ENCODE data around the gene MBD6. TPM values are rescaled to one million over a fixed set of nuclear protein-coding genes. Genes with fewer than 3 reads are reported as not detected.

MBD6 gene, protein sequence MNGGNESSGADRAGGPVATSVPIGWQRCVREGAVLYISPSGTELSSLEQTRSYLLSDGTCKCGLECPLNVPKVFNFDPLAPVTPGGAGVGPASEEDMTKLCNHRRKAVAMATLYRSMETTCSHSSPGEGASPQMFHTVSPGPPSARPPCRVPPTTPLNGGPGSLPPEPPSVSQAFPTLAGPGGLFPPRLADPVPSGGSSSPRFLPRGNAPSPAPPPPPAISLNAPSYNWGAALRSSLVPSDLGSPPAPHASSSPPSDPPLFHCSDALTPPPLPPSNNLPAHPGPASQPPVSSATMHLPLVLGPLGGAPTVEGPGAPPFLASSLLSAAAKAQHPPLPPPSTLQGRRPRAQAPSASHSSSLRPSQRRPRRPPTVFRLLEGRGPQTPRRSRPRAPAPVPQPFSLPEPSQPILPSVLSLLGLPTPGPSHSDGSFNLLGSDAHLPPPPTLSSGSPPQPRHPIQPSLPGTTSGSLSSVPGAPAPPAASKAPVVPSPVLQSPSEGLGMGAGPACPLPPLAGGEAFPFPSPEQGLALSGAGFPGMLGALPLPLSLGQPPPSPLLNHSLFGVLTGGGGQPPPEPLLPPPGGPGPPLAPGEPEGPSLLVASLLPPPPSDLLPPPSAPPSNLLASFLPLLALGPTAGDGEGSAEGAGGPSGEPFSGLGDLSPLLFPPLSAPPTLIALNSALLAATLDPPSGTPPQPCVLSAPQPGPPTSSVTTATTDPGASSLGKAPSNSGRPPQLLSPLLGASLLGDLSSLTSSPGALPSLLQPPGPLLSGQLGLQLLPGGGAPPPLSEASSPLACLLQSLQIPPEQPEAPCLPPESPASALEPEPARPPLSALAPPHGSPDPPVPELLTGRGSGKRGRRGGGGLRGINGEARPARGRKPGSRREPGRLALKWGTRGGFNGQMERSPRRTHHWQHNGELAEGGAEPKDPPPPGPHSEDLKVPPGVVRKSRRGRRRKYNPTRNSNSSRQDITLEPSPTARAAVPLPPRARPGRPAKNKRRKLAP
- total RNA-seq, result 25.4 TPM
- long read RNA-seq, partial matches to known transcripts, result 1 of 3 reads
- long read RNA-seq, other reads (novel, unspliced or antisense), result 2 of 3 reads

DNA sequence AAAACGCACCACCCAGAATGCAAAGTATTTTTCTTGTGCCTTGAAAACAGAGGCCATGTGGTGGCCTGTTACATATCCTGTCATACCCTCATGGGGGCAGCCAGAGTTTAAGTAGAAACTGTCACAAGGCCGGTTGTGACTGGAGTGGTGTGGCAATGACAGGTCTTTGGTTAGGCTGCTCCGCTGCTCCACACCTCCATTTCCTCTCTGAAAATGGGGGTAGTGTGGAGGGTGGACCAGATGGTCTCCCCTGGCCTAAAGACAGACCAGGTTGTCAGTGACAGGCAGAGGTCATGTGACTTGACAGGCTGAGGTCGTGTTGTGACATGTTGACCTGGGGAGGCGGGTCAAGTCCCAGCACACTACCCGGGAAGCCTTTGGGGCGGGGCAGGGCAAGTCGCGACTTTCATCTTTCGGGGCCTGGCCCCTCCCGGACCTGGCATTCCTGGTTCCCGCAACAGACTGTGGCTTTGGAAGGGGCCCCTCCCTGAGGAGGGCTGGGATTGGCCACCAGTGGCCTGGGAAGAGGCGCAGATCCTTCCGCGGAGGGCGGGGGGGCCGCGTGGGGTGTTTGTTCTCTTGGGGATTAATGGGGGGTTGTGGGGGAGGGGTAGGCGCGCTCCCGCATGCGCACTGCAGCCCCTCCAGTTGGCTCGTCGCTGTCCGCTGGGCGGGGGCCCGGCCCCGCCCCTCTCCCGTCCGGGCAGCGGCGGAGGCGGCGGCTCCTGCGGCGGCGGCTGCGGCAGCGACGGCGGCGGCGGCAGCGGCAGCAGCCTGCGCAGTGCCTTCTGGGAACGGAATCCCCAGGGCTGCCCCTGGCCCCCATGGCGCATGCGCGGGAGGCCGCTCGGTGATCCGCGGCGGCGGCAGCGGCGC lies at the start of gene MBD6:
Gene MBD6, plus strand, starts transcription at position 814 of the 876 bp plus-strand sequence. CDS start 1,480 bp downstream, outside the sequence.
- DNase-seq (peak; percentile 95), ATAC-seq (ENCODE audit: poor library complexity) (peak; percentile 57)
- intact Hi-C loops (cut with DNase I), result no loop called here

DNA sequence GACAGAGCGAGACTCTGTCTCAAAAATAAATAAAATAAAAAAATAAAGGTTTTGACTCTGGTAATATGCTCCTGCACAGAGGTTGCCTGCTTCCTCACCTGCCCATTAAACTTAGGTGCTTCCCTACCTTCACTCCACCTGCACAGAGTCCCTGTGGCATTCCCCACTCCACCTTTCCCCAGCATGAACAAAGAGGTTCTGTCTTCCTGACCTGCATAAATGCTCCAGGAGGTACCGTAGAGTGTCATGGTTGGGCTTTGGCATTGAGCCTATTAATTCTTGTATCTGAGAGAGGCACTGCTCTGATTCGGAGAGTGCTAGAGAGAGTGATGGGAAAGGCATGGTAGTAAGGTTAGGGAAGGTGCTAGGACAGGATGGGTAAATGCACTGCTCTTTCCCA lies 49.2 kb upstream of the MBD6 start:
- ATAC-seq (ENCODE audit: poor library complexity) (no peak), DNase-seq (no peak)
- intact Hi-C loops (cut with DNase I), result loop anchor here (10.0 kb wide), 1 partner anchor 151 kb away; no protein-coding TSS in a partner anchor

DNA sequence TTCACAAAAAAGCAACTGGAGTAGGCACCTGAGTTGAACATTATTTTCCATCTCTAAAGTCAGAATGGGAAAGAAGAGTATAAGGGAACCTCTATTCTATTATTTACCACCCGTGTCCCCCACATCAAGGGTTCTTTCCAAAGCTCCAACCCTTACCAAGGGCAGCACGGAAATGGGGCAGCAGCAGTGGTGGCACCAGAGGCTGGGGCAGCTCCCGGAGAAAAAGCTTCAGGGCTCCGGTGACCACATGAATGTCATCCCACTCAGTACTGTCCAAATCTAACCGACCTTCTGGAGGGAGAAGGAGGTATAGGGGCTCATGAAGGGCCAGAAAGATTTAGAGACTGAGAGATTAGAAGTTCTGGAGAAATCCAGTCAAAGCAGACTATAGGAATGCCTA lies 48.7 kb upstream of the MBD6 start:
- no peak for ATAC-seq (ENCODE audit: poor library complexity)
- no peak for DNase-seq
- intact Hi-C loops (cut with DNase I), result loop anchor here (10.0 kb wide), 1 partner anchor 151 kb away; no protein-coding TSS in a partner anchor

DNA sequence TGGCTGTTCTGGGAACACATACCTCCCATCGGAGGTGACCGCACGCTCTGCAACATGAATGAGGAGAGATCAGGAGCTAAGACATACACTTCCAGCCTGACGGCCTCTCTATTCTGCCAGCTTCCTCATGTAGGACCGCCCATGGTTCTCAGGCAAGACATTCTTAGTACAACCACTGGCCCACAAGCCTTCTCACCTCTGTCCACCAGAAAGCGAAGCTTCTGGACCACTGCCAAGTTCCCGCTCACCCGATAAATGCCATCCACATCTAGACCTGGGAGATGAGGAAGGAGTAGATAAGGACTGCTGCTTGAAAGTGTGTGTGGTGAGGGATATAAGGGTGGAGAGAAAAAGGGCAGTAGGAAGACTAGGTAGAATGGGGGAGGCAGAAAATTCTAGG lies 48.2 kb upstream of the MBD6 start:
- DNase-seq (no peak), ATAC-seq (ENCODE audit: poor library complexity) (no peak)
- intact Hi-C loops (cut with DNase I), result loop anchor here (10.0 kb wide), 1 partner anchor 150 kb away; no protein-coding TSS in a partner anchor

DNA sequence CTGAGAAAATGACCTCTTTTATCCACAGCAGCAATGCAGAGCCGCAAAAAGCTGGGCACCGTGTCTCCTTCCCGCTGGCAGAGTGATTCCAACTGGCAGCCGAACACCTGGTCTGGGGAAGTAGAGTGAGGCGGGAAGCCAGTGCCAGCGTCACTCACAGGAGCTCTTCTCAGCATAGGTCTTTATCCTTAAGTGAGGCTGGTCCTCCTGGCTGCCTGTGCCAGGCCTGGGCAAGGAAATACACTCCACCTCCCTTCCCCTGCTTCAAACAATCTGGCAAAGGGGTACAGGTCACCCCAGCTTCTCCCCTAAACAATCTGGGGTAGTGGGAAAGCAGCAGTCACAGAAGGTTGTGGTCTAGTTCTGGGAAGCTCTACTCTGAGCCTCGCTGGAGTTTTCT lies 47.8 kb upstream of the MBD6 start:
- no peak for DNase-seq
- intact Hi-C loops (cut with DNase I), result loop anchor here (10.0 kb wide), 1 partner anchor 150 kb away; no protein-coding TSS in a partner anchor
- ATAC-seq (ENCODE audit: poor library complexity), result no peak

DNA sequence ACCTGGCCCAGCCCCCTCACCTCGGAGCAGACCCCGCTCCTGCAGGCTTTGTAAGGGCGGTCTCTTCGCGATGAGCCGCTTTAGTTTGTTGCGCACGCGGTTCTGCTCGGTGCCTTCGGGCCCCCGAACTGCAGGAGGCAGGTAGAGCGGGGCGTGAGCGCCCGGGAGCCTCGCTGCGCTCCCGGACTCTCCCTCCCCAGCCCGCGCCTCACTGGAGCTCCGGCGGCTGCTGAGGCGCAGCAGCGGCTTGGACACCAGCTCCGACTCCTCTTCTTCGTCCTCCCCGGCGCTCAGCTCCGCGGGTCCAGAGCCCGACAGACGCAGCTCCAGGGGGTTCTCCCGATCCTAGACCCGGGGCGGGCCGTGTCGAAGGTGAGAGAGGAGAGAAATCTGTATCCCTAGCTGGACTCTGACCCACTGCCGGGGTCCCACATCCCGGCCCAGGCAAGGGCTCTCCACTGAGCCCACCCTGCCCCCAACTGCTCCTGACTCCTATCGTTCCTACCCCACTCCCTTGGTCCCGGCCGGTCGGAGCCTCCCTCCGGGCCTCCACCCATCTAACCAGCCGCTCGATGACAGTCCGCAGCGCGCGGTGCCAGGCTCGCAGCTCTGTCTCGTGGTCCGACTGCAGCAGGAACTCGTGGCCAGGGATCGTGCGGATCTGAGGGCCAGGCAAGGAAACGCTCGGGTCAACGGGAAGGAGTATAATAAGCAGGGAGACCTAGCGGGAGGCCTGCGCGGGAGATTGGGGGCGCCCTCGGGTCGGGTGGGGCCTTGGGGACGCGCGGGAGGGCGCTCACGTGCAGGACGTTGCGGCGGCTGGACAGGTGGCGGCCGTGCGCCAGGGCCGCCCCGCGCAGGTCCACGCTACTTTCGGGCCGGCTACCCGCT lies 47.1 kb upstream of the MBD6 start:
- ATAC-seq (ENCODE audit: poor library complexity), result peak; percentile 34
- peak; percentile 64 for DNase-seq
- intact Hi-C loops (cut with DNase I), result loop anchor here (10.0 kb wide), 1 partner anchor 149 kb away; no protein-coding TSS in a partner anchor

DNA sequence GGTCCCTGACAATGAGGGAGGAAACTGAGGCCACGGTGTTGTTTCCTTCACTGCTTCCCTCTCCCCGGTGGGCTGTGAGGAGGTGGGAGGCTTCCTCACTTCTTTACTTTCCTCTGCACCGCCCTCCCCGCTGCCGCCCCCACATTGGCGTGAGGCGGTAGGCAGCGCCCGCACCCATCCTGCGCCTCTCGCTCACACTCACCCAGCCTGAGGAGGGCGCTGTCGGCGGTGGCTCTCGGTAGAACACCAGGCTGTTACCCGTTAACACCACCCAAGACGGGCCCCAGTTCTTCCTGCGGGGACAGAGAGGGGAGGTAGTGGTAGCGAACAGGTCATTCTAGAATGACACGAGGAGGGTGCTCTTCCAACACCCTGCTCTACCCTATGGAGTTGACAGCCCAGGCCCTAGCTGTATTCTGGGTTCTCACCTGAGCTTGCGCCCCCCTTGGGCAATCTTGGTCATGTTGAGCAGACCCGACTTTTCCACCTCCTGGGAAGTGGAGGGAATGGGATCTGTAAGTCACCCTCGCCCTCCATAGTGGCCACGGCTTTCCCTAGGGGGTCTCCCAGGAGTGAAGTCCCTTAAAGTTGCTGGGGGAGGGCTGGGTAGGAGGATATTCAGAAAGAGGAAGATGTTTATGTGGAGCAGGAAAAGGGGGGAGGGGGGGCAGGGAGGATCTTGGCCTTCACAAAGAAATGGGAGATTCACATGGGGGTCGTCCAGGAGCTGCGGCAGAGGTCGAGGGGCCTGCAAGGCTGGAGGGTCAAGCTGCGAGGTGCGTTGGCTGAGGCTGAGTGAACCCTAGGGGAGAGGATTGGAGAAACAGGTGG lies 46.2 kb upstream of the MBD6 start:
- intact Hi-C loops (cut with DNase I), result loop anchor here (10.0 kb wide), 1 partner anchor 148 kb away; no protein-coding TSS in a partner anchor
- DNase-seq (peak; percentile 64), ATAC-seq (ENCODE audit: poor library complexity) (peak; percentile 26)

DNA sequence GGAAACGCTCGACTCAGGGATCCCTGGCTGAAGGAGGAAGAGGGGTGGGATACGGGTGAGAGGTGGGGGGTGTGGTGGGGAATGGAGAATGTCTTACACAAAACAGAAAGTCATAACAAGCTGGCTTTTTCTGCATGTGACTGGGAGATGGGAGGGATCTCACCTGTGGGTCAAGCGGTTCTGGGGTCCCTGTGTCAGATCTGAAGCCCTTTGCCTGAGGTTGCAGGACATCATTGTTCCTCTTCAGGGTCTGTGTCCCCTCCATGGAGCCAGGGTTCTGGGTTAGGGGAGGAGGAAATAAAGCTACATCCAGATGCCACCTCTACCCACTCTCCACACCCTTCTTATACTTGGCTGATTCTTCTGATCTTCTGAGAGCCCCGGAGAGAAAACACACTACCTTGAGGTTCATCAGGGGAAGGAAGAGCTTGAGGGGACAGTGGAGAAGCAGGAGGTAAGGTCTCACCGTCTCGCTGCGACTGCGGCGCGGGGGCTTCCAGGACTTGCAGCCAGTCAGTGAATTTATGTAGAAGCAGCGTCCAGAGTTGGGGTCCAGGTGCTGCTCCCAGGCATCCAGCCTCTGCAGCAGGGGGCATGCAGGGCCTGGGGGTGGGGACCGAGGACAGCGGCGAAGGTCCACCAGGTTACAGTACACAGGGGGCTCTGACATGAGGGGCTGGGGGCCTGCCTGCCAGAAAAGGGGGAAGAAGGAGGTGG lies 45.5 kb upstream of the MBD6 start:
- no peak for DNase-seq
- intact Hi-C loops (cut with DNase I), result loop anchor here (10.0 kb wide), 1 partner anchor 148 kb away; no protein-coding TSS in a partner anchor

DNA sequence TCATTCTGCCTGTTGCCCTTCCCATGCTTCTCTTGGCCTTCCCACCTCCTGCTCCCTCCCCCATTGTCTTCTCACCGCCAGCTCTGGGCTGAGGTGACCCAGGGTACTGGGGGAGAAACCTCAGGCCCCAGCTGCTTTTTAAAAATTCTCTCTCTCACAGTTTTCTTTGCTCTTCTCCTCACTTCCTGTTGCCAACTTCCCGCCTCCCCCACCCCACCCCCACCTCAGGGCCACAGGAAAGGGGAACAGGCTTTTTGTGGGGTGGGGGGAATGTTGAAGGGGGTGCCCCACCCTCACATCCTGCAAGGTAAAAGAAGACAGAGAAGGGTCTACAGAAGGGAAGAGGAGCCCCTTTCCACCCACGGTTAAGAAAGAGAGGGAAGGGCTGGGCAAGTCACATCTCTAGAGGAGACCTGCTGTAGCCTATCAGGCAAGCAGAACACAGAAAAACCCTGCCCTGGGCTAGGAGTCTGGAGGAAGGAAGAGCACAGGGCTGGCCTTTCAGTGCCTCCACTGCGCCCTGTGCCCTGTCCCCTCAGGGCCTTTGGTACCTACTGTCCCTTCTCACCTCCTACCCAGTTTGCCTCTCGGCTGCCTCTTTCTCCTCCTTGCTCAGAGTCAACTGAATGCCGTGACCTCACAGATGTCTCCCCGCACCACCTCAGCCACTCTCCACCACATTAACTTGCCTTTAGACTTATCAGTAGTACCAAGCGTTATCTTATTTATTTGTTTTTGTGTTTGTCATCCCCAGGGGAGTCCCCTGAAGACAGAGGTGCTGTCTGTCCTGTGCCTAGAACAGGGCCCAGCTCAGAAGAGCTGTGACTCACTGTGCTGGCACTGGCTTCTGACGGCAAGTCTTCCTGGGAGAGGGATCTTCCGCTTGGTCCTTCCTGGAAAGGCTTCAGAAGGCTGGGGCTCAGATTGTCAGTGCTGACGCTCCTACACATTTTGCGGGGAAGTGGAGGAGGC lies 44.6 kb upstream of the MBD6 start:
- ATAC-seq (ENCODE audit: poor library complexity) (peak; percentile 40), DNase-seq (no peak)
- intact Hi-C loops (cut with DNase I), result loop anchor here (10.0 kb wide), 1 partner anchor 147 kb away; no protein-coding TSS in a partner anchor

More for the DNA sequence above, 45.5 kb upstream of the MBD6 start:
- no peak for ATAC-seq (ENCODE audit: poor library complexity)

DNA sequence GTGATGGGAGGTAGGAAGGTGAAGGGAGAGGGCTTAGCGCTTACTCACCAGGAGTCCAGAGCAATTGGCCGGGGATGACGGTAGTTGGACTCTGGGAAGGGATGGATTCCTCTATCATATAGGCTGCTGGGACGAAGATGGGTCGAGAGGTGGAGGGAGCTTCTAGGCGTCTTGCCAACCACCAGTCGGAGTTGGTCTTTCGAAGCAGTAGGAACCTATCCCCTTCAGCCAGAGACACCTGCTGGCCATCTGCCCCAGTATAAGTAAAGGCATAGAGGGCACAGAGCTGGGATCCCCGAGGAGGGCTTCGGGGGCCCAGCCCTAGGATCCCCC lies 43.6 kb upstream of the MBD6 start:
- DNase-seq, result no peak
- ATAC-seq (ENCODE audit: poor library complexity), result no peak
- intact Hi-C loops (cut with DNase I), result loop anchor here (10.0 kb wide), 1 partner anchor 146 kb away; no protein-coding TSS in a partner anchor

DNA sequence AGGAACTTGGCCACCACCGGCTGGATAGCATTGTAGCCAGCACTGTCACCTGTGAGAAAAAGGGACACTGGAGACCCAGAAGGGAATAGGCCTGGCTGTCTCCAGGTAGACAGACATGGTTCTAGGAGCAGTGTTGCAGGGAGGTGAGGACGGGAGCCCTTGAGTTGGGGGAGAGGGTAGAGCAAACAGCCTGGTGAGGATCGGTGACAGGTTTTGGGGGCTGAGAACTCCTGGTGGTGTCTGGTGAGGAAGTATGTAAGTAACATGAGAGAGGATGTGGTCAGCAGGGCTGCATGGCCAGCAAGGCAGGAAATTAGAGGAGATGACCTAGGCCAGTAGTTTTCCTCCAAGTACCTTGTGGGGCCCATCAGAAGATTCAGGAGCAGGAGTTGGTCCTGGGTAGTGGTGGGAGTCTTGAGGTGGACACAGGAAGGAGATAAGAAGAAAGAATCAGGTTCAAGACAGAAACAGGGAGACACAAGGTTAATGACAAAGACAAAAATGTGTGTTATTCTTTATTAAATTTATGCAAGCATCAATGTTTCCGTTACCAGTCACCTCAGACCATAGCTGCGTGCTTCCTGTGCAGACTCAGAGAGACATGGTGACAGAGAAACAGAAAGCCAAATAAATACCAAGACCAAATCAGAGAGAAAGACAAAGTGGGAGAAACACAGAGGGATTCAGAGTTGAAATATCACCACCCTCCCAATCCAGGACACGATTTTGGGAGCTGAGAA lies 43.1 kb upstream of the MBD6 start, which contains the start of gene ARHGAP9:
Gene ARHGAP9, minus strand, starts transcription at position 491 of the 740 bp plus-strand sequence. Its CDS starts 460 bp downstream, at position 31.
- no peak for DNase-seq
- intact Hi-C loops (cut with DNase I), result loop anchor here (10.0 kb wide), 1 partner anchor 145 kb away; no protein-coding TSS in a partner anchor
- no peak for ATAC-seq (ENCODE audit: poor library complexity)

DNA sequence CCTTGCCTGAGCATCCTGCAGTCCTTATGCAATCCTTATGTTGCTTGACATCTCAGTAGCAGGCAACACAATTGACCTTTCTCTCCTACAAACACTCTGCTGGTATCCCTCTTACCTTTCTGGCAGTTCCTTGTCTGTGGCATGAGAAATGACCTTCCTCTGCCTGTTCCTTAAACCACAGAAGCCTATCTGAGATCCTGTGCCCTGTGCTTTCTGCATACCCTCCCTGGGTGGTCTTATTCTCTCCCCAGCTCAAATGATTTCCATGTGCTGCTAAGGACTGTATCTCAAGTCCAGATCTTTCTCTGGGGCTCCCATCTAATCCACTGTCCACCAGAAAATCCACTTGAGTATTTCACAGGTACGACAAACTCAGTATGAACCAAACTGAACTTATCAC lies 41.0 kb upstream of the MBD6 start:
- ATAC-seq (ENCODE audit: poor library complexity), result no peak
- intact Hi-C loops (cut with DNase I), result no loop called here
- DNase-seq, result no peak

DNA sequence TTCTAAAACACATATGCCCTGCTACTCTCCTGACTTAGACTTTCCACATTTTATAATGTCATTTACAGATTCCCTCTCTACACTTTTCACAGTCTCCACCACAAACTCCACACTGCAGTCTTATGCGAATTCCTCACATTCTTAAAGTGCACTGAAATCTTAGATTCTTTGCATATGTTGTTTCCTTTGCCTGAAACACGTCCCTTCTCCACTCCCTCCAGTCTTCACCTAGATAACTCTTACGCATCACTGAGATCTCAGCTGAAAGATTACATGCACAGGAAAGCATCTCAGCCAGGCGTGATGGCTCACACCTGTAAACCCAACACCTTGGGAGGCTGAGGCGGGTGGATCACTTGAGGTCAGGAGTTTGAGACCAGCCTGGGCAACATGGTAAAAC lies 39.2 kb upstream of the MBD6 start:
- ATAC-seq (ENCODE audit: poor library complexity) (no peak), DNase-seq (no peak)
- intact Hi-C loops (cut with DNase I), result no loop called here

DNA sequence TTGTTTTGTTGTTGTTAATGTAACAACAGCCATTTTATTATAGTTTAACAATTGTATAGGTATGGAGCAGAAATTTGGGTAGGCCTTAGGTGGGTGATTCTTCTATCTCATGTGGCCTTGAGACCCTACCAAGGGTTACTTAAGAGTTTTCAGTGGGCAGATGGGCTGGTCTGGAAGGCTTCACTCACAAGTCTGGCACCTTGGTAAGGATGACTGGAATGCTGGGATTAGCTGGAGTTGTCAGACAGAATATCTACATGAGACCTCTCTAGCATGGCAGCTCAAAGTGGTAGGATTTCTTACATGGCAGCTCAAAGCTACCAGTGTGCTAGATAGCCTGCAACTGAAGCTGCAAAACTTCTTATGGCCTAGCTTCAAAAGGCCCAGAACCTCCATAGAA lies 36.9 kb upstream of the MBD6 start:
- DNase-seq (no peak), ATAC-seq (ENCODE audit: poor library complexity) (no peak)
- intact Hi-C loops (cut with DNase I), result no loop called here

All from Right ventricle myocardium superior (tissue), 1 donor.